ENCODE results near the gene ADCY9.

The ADCY9 gene

DNA sequence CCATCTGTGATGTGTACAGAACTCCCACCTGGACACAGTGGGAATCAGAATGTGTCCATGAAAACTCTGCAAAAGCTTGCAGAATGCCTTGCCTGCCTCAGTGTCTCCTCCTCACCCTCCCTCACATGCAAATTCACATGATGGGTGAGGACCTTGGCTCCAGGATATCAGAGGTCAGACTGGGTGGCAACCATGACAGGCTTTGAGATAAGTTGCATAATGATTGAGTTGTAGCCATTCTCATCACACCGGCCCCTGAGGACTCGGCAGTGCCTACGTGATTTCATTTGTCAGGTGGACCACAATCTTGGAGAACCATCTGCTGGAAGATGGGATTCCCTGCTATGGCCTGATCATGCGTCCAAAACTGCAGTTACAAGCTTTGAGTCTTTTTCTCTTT, 3.9 kb upstream of the ADCY9 start:
- DNase-seq, result no peak

DNA sequence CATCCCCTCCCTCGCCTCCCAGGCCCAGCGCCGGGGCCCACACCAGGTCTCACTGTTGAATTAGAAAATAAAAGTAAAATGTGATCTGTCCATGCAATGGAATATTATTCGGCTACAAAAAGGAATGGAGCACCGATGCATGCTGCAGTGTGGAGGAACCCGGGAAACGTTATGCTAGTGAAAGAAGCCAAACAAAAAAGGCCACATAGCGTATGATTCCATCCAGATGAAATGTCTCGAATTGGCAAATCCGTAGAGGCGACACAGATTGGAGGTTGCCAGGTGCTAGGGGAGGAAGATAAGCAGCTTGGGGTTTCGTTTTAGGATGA, 972 bp upstream of the ADCY9 start:
- no peak for DNase-seq

DNA sequence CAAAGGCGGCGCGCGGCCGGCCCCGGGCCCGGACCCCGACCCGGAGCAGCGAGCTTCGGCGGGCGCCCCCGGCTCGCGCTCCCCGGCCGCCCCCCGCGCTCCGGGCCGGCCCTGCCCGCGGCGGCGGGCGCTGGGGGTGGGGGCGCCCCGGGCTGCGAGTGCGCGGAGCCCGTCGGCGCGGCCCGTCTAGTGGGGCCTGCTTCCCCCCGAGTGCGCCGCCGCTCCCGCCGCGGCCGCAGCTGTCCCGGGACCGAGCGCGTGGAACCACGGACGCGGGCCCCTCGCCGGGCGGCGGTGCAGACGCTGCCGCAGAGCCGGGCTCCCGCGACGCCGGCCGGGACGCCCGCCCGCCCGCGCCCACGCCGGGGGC, 308 bp downstream of the ADCY9 start:
- no peak for DNase-seq

DNA sequence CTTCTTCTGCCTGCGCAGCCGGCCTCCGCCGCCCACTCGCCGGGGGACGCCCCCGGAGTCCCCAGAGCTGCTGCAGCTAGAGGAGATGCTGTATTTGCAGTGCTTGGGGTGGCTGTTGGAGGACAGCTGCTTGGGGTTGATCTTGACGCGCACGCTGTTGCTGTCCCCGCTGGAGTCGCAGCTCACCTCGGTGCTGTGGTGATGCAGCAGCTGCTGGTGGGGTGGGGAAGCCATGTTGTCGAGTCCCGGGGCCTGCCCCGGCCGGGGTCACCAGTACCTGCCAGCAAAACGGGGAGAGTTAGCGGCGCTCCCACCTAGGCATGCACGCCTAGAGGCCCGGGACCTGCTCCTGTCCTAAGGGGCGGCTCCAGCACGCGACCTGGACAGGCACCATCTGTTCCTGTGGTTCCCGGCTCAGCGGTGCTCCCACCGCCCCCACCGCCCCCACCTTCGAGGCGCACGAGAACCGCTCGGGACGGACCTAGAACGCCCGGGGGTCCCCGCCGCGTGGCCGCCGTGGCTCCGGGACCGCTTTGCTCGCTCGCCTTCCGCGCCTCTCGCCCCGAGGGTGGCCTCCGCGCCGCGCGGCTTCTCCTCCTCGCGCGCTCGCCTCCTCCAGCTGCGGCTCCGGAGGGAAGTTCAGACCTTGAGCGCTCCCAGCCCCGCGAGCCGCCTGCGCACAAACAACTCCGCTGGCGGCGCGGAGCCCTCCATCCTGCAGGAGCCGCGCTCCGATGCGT, 863 bp downstream of the ADCY9 start:
- peak; percentile 46 for DNase-seq

DNA sequence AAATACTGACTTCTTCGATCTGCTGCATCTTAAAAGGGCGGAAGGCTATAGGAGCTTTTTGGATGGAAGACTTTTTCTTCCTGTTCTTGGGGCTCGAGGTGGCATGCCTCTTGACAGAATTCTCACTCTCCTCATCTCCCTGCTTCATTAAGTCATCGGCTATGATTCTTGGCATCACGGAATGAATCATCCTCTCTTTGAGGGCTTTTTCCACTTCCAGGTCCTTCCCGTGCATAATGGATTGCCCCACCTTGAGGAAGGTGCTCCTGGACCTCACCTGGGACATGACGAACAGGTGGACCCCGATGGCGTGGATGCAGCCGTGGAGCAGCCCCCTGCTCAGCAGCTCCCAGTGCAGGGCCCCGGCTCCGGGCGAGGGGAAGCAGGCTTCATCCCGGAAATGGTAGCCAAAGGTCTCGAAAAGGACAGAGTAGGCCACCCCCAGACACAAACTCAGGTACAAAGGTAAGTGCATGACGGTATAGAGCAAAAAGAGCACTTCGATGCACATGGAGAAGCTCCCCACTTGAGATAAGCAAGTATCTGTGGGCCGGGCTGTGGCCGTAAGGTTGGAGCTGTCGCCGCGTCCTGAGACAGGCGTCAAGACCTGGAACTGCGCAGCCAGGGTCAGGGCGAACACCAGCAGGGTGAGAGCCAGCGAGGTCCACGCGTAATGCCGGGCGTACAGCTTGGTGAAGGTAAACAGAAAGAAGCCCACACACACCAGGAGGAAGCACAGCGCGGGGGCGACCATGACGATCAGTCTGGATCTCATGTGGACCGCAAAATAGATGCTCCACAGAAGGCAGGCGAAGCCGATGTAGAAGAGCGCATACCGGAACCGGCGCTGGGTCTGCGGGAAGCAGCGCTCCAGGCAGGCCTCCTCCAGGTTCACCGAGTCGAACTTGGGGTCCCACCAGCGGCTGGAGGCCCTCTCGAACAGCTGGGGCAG, 1.7 kb downstream of the ADCY9 start:
- DNase-seq, result no peak

DNA sequence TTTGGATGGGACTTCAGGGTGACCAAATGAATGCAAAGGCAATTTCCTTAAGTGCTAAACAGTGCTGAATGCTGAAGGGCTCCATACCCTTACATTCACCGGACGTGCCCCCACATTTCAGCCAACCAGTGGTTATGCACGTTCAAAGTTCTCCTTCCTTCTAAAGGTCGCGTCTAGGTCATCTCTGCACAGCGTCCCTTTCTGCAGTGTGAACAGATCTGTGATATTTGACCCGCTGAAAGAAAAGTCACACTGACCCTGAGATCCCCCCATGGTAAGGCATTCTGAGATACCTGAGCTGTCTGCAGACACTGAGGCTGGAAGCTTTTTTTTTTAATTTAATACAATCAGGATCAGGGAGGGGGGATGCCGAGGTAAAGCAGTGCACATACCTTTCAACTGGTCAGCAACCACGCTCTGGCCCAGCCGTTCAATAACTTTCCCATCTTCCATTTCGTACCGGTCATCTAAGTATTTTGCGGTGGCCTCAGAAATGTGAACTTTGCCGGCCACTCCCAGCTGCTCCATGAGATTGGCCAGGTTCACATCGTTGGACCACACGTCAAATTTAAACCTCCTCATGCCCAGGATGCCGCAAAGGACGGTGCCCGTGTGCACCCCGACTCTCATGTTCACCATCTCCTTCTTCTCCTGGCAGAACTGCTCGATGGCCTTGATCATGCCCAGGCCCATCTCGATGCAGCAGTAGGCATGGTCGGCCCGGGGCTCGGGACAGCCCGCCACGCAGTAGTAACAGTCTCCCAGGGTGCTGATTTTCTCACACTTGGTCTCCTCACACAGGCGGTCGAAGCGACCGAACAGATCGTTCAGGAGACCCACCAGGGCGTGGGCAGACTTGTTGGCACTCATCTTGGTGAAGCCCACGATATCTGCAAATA, 2.6 kb downstream of the ADCY9 start:
- DNase-seq, result no peak

DNA sequence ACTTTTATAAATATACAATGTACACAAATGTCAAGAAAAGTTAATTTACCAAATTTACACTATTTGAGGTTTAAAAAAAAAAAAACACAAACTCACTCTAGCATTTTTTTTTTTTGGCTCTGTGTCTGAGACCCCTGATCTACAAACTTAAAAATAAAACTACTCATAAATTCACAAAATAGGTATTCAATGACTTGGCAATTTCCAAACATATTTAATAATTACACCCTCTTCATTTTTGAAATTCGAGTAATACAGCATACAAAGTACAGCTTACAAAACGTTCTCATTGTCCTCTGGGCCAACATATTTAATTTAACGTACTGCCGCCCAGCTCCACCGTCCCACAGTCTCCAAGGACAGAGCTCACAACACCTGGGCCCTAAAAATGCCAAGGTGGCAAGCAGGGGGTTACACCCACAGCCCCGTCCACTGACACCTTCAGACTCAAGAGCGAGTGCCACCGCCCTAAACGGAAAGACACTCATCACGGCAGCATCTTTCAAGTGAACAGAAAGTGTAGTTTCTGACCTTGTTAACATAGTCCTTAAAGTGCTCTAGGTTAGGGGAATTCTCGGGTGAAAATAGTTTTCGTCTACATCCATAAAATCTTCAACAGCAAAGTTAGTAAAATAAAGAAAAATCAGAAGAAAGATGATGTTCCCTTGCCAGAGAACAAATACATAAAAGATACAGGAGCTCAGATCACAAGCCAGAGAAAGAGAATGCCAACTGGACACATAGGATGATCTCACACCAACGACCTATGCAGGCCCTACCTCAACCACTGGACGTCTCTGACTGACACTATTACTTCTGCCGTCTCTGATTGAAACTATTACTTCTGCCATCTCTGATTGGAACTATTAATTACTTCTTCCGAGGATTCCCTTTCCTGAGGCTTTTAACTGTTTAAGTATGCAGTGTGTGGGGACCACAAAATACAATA, 4.2 kb downstream of the ADCY9 start:
- DNase-seq, result no peak

DNA sequence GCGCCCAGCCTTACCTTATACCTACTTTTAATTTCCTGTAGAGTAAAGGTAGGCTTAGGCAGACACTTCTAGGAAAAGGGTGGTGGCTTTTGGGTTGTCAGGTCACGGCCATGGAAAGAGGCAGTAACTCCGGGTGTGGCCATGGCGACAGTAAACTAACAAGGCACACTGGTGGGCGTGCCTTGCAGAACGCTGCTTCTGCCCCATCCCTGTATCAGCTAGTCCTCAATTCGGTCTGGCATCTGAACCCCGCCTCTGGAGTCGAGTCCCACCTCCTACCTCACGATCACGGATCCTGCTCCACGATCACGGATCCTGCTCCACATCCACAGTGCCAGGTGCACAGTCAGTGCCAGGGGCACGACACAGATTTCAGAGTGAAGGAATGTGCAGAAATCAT, 5.6 kb downstream of the ADCY9 start:
- no peak for DNase-seq

DNA sequence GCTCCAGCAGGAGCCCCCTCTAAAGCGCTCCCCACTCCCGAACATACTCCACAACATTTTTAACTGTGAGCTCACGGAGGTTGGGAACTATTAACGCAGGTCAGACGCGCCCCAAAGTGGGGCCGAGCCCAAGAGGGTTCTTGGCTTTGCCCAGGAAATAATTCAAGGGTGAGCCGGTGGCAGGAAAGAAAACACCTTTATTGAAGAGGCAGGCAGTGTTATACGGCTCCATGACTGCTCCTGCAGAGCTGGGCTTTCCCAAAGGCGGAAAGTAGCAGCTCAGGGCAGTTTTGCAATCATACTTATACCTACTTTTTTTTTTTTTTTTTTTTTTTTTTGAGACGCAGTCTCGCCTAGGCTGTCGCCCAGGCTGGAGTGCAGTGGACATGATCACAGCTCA, 6.2 kb downstream of the ADCY9 start:
- no peak for DNase-seq

DNA sequence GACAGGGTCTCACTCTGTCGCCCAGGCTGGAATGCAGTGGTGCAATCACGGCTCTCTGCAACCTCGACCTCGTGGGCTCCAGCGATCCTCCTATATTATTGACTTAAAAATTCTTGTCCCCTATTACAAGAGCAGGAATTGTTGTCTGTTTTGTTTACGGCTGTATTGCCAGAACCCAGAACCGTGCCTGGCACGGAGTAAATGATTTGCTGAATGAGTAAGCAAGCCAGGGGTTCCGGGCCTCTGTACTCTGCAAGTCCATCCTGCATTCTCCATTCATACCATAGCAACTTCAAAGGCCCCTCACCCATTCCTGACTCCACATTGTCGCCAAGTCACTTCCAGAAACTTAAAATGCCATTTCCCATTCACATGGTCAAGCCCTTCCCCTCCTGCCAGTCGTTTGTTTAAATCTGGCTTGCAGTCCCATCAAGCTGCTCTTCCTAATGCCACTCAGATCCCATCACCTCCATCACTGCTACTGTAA, 6.9 kb downstream of the ADCY9 start:
- no peak for DNase-seq

DNA sequence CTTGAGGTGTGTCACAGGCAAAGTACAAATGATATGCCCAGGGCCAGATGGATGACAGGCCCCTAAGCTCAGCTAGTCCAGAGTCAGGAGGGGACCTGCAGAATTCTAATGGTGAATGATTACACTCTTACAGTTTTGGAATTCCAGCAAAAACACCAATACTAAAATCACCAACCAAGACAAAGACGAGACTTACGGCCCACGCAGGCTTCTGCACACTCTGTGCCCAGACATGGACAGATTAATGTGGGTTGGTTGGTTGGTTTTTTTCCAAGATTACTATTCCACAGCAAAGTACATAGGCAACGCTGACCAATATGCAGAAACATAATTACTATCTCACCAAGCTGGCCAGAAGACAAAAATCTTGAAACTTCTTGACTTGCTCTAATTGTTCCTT, 9.7 kb downstream of the ADCY9 start:
- DNase-seq, result no peak

DNA sequence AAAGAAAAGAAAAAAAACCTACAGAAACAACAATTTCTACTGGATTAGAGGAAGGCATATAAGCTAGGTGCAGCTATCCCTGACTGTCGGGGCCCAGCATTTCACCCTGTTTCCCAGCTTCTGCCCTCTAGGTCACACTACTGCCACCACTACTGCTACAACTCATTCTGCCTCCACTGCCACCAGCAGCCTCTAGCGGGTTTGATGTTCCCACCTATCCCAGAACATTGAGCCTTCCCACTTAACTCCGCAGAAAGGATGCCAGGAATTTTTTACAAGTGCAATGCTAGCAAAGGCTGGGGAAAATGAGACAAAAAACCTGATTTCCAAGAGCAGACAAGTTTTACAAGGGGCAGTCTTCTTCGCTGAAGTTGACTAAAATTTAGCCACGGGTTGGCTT, 10.4 kb downstream of the ADCY9 start:
- no peak for DNase-seq

DNA sequence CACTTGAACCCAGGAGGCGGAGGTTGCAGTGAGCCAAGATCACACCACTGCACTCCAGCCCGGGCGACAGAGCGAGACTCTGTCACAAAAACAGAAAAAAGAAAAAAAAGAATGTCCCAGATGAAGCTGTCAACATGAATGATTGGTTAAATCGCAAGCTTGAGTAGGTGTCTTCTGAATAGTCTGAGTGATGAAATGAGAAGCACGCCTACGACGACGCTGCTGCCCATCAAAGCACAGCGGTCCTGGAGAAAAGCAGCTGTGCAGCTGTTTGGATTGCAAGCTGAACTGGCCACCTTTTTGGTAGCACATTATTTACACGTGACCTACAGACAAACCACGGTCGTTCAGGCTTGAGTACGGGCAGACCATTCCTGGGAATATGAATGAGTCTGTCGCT, 12.5 kb downstream of the ADCY9 start:
- DNase-seq, result no peak

DNA sequence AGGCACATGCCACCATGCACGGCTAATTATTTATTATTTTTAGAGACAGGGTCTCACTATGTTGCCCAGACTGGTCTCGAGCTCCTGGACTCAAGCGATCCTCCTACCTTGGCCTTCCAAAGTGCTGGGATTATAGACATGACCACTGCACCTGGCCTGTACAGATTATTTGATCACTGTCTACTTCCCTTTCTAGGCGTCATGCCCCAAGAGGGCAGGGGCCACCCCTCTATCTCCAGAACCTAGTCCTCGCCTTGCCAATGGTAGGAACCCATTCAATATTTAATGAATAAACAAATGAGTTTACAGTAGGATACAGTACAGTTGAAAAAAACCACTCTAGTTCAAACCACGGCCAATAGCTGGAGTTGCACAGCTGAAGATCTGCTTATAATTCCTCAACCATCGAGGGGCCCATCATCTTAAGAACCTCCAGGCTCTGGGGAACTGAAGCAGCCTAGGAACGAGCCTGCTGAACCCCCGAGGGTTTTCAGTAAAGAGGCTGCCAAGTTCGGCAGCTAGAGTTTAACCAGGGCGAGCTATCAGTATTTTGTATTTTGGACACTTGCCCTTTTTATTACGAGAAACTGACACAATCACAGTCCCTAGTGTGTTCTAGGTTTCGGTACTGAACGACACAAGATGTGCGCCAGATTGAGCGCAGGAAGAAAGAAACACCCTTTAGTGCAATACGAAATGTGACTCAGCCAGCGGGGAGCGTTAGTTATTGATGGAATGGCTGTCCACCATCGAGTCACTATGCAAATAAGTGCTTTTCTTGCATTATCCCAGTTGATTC, 14.6 kb downstream of the ADCY9 start:
- DNase-seq, result no peak

DNA sequence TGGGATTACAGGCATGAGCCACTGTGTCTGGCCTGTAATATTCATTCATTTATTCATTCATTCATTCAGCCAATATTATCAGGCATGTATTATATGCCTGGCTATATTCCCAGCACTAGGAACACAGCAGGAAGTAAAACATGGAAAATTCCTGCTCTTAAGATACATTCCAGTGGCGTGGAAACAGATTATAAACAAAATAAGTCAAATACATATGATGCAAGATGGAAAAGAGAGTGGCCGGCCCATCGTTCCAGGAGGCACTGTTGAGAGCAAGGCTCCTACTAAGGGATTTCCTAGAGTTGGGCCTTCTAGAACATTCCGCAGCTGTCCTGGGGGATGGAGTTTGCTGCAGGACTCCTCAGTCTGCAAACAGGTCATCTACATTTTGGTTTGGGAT, 17.7 kb downstream of the ADCY9 start:
- DNase-seq, result no peak

DNA sequence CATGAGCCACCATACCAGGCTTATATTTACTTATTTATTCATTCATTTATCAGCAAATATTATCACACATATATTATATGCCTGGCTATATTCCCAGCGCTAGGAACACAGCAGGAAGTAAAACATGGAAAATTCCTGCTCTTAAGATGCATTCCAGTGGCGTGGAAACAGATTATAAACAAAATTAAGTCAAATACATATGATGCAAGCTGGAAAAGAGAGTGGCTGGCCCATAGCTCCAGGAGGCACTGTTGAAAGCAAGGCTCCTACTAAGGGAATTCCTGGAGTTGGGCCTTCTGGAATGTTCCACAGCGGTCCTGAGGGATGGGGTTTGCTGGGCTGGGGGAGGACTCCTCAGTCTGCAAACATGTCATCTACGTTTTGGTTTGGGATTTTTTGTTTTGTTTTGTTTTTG, 18.4 kb downstream of the ADCY9 start:
- DNase-seq, result no peak

DNA sequence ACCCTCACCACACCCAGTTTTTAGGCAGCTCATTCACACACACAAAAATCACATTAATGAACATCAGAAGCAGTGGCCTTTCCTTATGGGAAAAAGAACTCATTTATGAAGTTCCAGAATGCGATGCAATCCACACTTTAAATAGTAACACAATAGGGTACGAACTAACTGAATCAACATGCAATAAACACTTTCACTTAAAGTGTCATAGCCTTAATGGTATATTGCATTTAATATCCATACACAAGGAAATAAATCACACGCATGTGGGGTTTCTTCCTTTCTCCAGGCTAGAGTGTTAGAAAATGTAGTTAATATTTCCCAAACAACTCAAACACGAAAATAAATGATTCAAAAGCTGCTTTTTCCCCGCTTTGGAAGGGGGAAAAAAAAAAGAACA, 19.7 kb downstream of the ADCY9 start:
- no peak for DNase-seq

DNA sequence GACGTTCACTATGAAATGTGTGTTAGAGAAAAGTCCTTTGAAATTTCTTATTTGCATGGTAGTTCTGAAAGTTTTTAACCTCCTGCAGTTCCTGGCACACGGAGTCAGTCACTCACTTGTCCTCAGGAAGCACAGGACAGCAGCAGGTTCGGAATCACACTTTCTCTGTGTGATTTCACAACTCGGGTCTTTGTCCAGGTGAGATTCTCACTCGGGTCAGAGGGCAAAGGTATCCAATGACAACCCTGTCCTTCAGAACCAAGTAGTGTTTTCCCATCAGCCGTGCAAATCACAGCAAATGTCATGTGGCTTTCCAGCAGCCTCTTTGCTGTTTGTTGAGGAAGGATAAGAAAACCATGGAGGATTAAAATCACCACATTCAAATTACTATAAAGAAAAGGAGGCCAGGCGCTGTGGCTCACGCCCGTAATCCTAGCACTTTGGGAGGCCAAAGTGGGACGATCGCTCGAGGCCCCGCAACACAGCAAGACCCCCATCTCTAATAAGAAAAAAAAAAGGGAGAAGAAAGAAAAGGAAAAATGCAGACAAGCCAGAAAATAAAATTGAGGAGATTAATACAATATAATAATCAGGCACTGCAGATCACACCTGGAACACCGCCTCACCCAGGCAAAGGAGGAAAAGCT, 22.0 kb downstream of the ADCY9 start:
- no peak for DNase-seq

DNA sequence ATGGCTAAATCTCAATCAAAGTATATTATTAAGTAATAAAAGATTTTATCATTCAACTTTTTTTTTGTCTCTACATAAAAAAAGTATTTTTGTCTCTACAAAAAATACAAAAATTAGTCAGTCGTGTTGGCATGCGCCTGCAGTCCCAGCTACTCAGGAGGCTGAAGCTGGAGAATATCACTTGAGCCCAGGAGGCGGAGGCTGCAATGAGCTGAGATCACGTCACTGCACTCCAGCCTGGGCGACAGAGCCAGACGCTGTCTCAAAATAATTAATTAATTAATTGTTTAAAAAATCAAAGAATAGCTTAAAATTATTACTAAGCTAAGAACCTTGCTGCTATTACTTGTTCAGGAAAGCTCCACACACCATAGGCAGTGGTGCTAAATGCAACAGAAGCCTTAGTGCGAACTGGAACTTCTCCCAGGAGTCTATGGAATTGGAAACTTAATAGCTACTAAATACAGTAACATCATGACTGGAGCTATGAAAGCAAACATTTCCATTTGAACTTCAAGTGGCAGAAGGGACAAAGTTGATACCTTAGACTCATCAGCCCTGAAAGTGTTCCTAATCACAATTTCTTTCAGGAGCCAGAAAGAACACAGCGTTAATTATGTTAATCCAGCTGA, 22.6 kb downstream of the ADCY9 start:
- DNase-seq, result no peak

Data from stimulated activated CD4-positive, alpha-beta T cell treated with anti-CD3 and anti-CD28 coated beads, Interleukin-4, amount 100 ng/mL, for 1 hour (primary cell).